OCI-LY1 (cell line): ENCODE measurements around the gene NLRP1.

ENCODE experiments used
- H2AFZ ChIP-seq: fragments of 200-600 bp; sonication (generic), shearing (Covaris generic); 2 replicates; pipeline ENCODE4 v1.6.0; 2014; ENCODE audit warnings: antibody characterized with exemption, mild to moderate bottlenecking, low read length
- H3F3A ChIP-seq: fragments of 200-600 bp; sonication (generic), shearing (Covaris generic); 2 replicates; pipeline ENCODE4 v1.6.0; 2014; ENCODE audit warnings: mild to moderate bottlenecking, antibody characterized with exemption, low read length, moderate library complexity; ENCODE audit not compliant: insufficient read depth
- H3K27ac ChIP-seq: fragments of 200-600 bp; sonication (generic); 2 replicates; pipeline ENCODE4 v1.5.1; 2014; ENCODE audit warnings: low read length, mixed run types, mild to moderate bottlenecking, low read depth; ENCODE audit not compliant: poor library complexity, severe bottlenecking
- H3K27me3 ChIP-seq: fragments of 200-600 bp; sonication (generic); 2 replicates; pipeline ENCODE4 v1.6.0; 2014; ENCODE audit warnings: antibody characterized with exemption, mild to moderate bottlenecking, low read length, moderate library complexity; ENCODE audit not compliant: insufficient read depth
- H3K36me3 ChIP-seq: fragments of 200-600 bp; sonication (generic); 2 replicates; pipeline ENCODE4 v1.6.1; 2014; ENCODE audit warnings: mild to moderate bottlenecking, antibody characterized with exemption, low read length, moderate library complexity, mixed read lengths; ENCODE audit not compliant: insufficient read depth
- H3K4me1 ChIP-seq: fragments of 200-600 bp; sonication (generic); 2 replicates; pipeline ENCODE4 v1.5.1; 2014; ENCODE audit warnings: mild to moderate bottlenecking, low read length, moderate library complexity; ENCODE audit not compliant: insufficient read depth, severe bottlenecking
- H3K4me2 ChIP-seq: fragments of 200-600 bp; sonication (generic), shearing (Covaris generic); 2 replicates; pipeline ENCODE4 v1.6.1; 2014; ENCODE audit warnings: low read length
- H3K4me3 ChIP-seq: fragments of 200-600 bp; sonication (generic); 2 replicates; pipeline ENCODE4 v1.5.1; 2014; ENCODE audit warnings: low read length, low read depth, mild to moderate bottlenecking, mixed read lengths; ENCODE audit not compliant: poor library complexity, severe bottlenecking
- H3K79me2 ChIP-seq: fragments of 200-600 bp; shearing (Covaris generic); 2 replicates; pipeline ENCODE4 v1.6.1; 2016; ENCODE audit warnings: mixed run types, low read length, mixed read lengths; ENCODE audit not compliant: insufficient read depth
- H3K9ac ChIP-seq: fragments of 200-600 bp; sonication (generic), shearing (Covaris generic); 2 replicates; pipeline ENCODE4 v1.6.1; 2014; ENCODE audit warnings: mild to moderate bottlenecking, low read length, mixed read lengths
- H3K9me2 ChIP-seq: fragments of 200-600 bp; sonication (generic), shearing (Covaris generic); 2 replicates; pipeline ENCODE4 v1.6.1; 2014; ENCODE audit warnings: low read depth, mild to moderate bottlenecking, low read length, mixed read lengths
- H3K9me3 ChIP-seq: fragments of 200-600 bp; shearing (Covaris generic); 2 replicates; pipeline ENCODE4 v1.6.1; 2014; ENCODE audit warnings: low read length, mixed read lengths
- H4K20me1 ChIP-seq: fragments of 200-600 bp; sonication (generic), shearing (Covaris generic); 2 replicates; pipeline ENCODE4 v1.6.0; 2016; ENCODE audit warnings: mild to moderate bottlenecking, low read length; ENCODE audit not compliant: insufficient read depth
- EZH2 ChIP-seq: fragments of 200-600 bp; sonication (generic), shearing (Covaris generic); IDR thresholded peaks from 2 replicates; pipeline ENCODE4 v1.8.0; 2017; ENCODE audit warnings: borderline replicate concordance, mixed run types, mild to moderate bottlenecking, antibody characterized with exemption, low read length, moderate library complexity, mixed read lengths
- TF ChIP-seq, protein P1 (sequence below): fragments of 200-600 bp; sonication (generic), shearing (Covaris generic); IDR thresholded peaks from 2 replicates; pipeline ENCODE4 v1.5.1; 2017; ENCODE audit warnings: mild to moderate bottlenecking, antibody characterized with exemption, low read length, moderate library complexity, mixed read lengths

NLRP1 gene

DNA sequence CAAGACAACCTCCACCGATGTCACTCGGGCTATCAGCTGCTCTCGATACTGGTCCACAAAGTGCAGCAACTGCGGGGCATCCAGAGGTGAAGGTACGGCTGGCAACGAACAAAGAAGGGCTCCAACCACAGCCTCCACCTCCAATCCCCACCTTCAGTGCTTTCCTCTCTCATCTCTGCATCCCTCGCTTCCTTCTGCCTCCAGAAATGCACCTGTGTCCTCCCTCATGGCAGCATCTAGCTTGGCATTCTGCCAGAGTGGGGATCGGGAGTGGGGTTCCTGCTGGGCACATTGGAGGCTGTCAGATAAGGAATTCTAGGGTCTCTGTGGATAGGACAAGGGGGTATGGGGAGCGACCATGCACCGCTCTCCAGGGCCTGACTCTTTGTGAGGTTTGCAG lies 69.3 kb downstream of the NLRP1 start:
- no peaks in the 10 kb centered on the region for H3K79me2 ChIP-seq
- H3K4me2 ChIP-seq = no peak overlapping the region
- no peak for TF ChIP-seq EZH2
- TF ChIP-seq, protein P1, sequence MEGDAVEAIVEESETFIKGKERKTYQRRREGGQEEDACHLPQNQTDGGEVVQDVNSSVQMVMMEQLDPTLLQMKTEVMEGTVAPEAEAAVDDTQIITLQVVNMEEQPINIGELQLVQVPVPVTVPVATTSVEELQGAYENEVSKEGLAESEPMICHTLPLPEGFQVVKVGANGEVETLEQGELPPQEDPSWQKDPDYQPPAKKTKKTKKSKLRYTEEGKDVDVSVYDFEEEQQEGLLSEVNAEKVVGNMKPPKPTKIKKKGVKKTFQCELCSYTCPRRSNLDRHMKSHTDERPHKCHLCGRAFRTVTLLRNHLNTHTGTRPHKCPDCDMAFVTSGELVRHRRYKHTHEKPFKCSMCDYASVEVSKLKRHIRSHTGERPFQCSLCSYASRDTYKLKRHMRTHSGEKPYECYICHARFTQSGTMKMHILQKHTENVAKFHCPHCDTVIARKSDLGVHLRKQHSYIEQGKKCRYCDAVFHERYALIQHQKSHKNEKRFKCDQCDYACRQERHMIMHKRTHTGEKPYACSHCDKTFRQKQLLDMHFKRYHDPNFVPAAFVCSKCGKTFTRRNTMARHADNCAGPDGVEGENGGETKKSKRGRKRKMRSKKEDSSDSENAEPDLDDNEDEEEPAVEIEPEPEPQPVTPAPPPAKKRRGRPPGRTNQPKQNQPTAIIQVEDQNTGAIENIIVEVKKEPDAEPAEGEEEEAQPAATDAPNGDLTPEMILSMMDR = no peak
- no peak overlapping the region for H3K4me3 ChIP-seq
- no peak overlapping the region for H2AFZ ChIP-seq
- H3K36me3 ChIP-seq = peaks cover 15% of the 10 kb centered on the region
- H3K9me2 ChIP-seq = no peaks in the 10 kb centered on the region
- no peaks in the 10 kb centered on the region for H4K20me1 ChIP-seq
- H3K9me3 ChIP-seq = no peaks in the 10 kb centered on the region
- H3K27ac ChIP-seq = no peak overlapping the region
- no peak overlapping the region for H3K9ac ChIP-seq
- peaks cover 6% of the 10 kb centered on the region for H3K4me1 ChIP-seq
- H3K27me3 ChIP-seq = no peaks in the 10 kb centered on the region
- H3F3A ChIP-seq = no peaks in the 10 kb centered on the region

DNA sequence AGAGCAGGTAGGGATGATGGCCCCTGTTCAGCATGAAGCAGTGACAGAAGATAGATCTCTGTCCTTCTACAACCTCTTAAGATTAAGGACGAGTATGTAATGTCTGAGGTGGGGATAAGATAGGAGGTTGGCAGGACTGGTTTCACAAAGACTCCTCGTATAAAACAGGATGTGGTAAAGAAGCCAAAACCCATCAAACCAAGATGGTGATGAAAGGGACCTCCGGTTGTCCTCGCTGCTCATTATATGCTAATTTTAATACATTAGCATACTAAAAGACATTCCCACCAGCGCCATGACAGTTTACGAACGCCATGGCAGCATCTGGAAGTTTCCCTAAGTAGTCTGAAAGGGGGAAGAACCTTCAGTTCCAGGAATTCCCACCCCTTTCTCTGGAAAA lies 70.7 kb downstream of the NLRP1 start:
- TF ChIP-seq, protein P1 = no peak
- TF ChIP-seq EZH2 = no peak
- no peak overlapping the region for H3K4me2 ChIP-seq
- H2AFZ ChIP-seq = no peak overlapping the region
- H3K36me3 ChIP-seq = peaks cover 15% of the 10 kb centered on the region
- no peaks in the 10 kb centered on the region for H4K20me1 ChIP-seq
- H3K9me2 ChIP-seq = no peaks in the 10 kb centered on the region
- H3K9me3 ChIP-seq = no peaks in the 10 kb centered on the region
- H3K9ac ChIP-seq = no peak overlapping the region
- no peaks in the 10 kb centered on the region for H3K27me3 ChIP-seq
- H3K27ac ChIP-seq = no peak overlapping the region
- H3K79me2 ChIP-seq = no peaks in the 10 kb centered on the region
- no peak overlapping the region for H3K4me3 ChIP-seq
- peaks cover 6% of the 10 kb centered on the region for H3K4me1 ChIP-seq
- H3F3A ChIP-seq = no peaks in the 10 kb centered on the region

DNA sequence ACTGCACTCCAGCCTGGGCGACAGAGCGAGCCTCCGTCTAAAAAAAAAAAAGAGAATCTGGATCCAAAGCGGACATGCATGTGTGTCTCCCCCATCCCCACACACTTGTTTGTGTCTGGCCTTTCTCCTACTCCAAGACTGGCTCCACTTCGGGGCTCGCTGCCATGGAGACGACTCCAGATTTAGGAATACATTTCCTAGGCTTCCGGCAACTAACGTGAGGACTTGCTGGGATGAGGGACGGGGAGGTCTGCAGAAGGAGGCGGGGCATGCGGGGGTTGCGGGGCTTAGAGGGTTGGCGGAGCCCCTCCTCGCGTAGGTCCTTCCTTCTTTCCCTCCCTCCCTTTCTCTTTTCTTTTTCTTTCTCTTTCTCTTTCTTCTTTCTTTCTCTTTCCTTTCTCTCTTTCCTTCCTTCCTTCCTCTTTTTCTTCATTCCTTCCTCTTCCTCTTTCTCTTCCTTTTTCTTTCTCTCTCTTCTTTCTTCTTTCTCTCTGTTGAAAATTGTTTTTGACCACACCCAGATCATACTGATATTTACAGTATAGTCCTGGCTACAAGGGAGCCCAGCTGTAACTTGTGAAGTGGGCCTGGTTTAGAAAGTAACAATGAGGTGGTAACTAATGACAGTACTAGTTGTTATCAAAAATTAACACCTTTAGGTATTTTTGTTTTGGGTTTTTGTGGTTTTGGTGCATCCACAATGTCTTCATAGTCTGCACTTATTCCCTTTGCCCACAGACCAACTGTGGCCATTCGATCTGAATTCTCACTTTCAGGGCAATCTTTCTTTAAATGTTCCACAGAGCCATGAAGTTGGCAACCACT lies 72.7 kb downstream of the NLRP1 start:
- Histone ChIP-seq H3K9me3 (no peaks in the 10 kb centered on the region), H3K27ac (no peak overlapping the region), H3F3A (no peaks in the 10 kb centered on the region), H2AFZ (no peak overlapping the region), H3K79me2 (no peaks in the 10 kb centered on the region), H3K9ac (no peak overlapping the region), H4K20me1 (no peaks in the 10 kb centered on the region), H3K36me3 (peaks cover 15% of the 10 kb centered on the region), H3K27me3 (no peaks in the 10 kb centered on the region), H3K4me3 (no peak overlapping the region), H3K4me2 (no peak overlapping the region), H3K9me2 (no peaks in the 10 kb centered on the region), H3K4me1 (peaks cover 6% of the 10 kb centered on the region)
- no peak for TF ChIP-seq EZH2
- TF ChIP-seq, protein P1 = no peak
